ENCODE data around the gene PTPRT.
"Not testable (repeated sequence)": the region's sequence is repeated elsewhere in the genome, so short reads cannot be mapped to it uniquely, and the experiment has no call there.

PTPRT gene

DNA sequence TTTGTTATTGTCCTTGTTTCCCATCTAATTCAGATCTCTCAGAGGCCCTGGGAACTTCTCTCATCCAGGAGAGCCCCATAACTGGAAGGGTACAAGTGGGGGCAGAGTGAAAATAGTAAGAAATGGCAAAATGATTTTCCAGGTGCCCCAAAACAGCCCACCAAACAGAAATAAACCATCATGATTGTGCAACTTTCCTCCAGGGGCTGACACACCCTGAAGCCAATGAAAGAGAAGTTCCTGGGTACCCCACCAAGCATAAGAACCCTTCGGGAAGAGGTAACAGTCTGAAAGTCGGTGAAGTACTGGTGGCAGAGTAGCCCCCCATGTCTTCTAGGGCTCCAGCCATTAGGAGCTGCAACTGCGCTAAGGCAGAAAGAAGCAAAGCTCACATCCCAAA lies 282.0 kb downstream of the PTPRT start:
- no peaks in the 10 kb centered on the region for H3K36me3 ChIP-seq
- H3K9me3 ChIP-seq = no peaks in the 10 kb centered on the region
- TF ChIP-seq, protein P1, sequence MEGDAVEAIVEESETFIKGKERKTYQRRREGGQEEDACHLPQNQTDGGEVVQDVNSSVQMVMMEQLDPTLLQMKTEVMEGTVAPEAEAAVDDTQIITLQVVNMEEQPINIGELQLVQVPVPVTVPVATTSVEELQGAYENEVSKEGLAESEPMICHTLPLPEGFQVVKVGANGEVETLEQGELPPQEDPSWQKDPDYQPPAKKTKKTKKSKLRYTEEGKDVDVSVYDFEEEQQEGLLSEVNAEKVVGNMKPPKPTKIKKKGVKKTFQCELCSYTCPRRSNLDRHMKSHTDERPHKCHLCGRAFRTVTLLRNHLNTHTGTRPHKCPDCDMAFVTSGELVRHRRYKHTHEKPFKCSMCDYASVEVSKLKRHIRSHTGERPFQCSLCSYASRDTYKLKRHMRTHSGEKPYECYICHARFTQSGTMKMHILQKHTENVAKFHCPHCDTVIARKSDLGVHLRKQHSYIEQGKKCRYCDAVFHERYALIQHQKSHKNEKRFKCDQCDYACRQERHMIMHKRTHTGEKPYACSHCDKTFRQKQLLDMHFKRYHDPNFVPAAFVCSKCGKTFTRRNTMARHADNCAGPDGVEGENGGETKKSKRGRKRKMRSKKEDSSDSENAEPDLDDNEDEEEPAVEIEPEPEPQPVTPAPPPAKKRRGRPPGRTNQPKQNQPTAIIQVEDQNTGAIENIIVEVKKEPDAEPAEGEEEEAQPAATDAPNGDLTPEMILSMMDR (IDR thresholded peaks at IDR 0.05) = no peak
- H3K4me3 ChIP-seq (ENCODE audit: low read depth in 1 of 2, low read length in 1 of 2) = no peak overlapping the region
- no peaks in the 10 kb centered on the region for H3K27me3 ChIP-seq
- no peak overlapping the region for H3K27ac ChIP-seq
- no peaks in the 10 kb centered on the region for H3K4me1 ChIP-seq (ENCODE audit: control insufficient read depth in 1 of 2, insufficient read depth in 1 of 2, low read depth in 1 of 2, low read length in 1 of 2)

DNA sequence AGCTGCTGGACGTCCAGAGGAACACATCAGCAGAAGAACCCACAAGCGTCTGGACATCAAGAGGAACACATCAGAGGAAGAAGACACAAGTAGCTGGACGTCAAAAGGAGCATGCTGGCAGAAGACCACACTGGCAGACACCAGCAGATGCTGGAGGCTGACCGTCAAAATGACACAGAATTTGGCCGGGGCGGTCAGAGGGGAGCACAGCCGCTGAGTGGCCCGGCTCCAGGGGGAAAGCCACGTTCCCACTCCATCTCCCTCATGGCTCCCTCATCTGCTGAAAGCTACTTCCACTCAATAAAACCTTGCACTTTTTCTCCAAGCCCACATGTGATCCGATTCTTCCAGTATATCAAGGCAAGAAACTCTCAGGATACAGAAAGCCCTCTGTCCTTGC lies 283.6 kb downstream of the PTPRT start:
- Histone ChIP-seq H3K9me3 (no peaks in the 10 kb centered on the region), H3K4me1 (ENCODE audit: control insufficient read depth in 1 of 2, insufficient read depth in 1 of 2, low read depth in 1 of 2, low read length in 1 of 2) (no peaks in the 10 kb centered on the region), H3K4me3 (ENCODE audit: low read depth in 1 of 2, low read length in 1 of 2) (no peak overlapping the region), H3K36me3 (no peaks in the 10 kb centered on the region), H3K27me3 (no peaks in the 10 kb centered on the region), H3K27ac (no peak overlapping the region)
- TF ChIP-seq, protein P1 (IDR thresholded peaks at IDR 0.05) = no peak

GRCh38 chr20:42902509-42902908 lies 287.2 kb downstream of the PTPRT start:
- no peak overlapping the region for H3K4me3 ChIP-seq (ENCODE audit: low read depth in 1 of 2, low read length in 1 of 2)
- TF ChIP-seq, protein P1 (IDR thresholded peaks at IDR 0.05) = no peak
- no peaks in the 10 kb centered on the region for H3K4me1 ChIP-seq (ENCODE audit: control insufficient read depth in 1 of 2, insufficient read depth in 1 of 2, low read depth in 1 of 2, low read length in 1 of 2)
- no peak overlapping the region for H3K27ac ChIP-seq
- no peaks in the 10 kb centered on the region for H3K9me3 ChIP-seq
- no peaks in the 10 kb centered on the region for H3K36me3 ChIP-seq
- H3K27me3 ChIP-seq = no peaks in the 10 kb centered on the region

DNA sequence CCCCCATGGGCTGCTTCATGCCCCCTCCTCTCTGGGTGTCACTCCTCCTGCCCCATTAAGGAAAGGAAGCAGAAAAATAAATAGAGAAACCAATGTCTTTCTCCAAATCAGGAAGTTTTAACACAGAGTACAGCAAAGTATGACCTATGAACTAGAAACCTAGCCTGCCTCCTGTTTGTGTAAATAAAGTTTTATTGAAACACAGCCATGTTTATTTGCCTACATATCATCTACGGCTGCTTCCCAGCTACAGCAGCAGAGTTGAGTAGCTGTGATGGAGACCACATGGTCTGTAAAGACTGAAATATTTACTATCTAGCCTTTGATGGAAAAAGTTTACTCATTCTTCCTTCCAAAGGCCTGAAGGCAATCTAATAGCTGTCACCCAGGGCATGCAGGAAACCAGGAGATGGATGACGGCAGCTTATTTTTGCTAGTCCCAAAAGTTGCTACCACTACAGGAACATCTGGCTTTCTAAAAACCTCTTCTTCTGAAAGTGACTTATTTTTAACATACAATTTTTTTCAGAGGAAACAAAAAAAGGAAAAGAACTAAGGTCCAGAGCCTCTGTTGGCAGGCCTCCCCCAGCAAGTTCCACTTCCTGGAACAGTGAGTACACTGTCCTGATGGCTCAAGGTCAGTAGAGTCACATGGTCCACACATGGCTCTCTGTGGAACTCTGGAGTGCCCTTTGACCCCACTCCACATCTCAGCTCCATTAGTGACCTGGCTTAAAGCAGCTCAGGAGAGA lies 287.8 kb downstream of the PTPRT start:
- TF ChIP-seq, protein P1 (IDR thresholded peaks at IDR 0.05) = no peak
- Histone ChIP-seq H3K9me3 (no peaks in the 10 kb centered on the region), H3K36me3 (no peaks in the 10 kb centered on the region), H3K4me3 (ENCODE audit: low read depth in 1 of 2, low read length in 1 of 2) (no peak overlapping the region), H3K4me1 (ENCODE audit: control insufficient read depth in 1 of 2, insufficient read depth in 1 of 2, low read depth in 1 of 2, low read length in 1 of 2) (no peaks in the 10 kb centered on the region), H3K27ac (no peak overlapping the region), H3K27me3 (no peaks in the 10 kb centered on the region)

DNA sequence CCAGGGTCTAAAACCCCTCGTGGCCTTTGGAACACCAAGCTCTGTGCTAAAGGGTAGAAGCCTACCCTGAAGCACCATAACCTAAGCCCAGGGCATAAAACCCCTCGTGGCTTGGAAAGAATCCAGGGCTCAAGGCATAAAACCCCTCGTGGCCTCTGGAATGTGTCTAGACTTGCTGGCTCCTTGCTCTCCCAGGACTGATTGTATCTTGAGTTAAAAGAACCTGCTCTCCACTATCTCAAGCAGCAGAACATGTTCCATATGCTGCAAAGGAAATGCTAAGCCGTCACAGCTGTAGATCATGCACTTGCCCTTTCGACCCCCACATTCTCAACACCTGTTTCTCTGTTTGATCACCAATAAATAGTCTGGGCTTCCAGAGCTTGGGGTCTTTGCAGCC lies 288.9 kb downstream of the PTPRT start:
- not testable (repeated sequence) for H3K27me3 ChIP-seq; H3K9me3 ChIP-seq; H3K27ac ChIP-seq; H3K36me3 ChIP-seq; H3K4me3 ChIP-seq (ENCODE audit: low read depth in 1 of 2, low read length in 1 of 2); H3K4me1 ChIP-seq (ENCODE audit: control insufficient read depth in 1 of 2, insufficient read depth in 1 of 2, low read depth in 1 of 2, low read length in 1 of 2)

- no peak overlapping the region for H3K4me3 ChIP-seq (ENCODE audit: low read depth in 1 of 2, low read length in 1 of 2)
Measured at GRCh38 chr20:42895020-42895419, 294.7 kb downstream of the PTPRT start.

More at GRCh38 chr20:42895020-42895419, 294.7 kb downstream of the PTPRT start:
- Histone ChIP-seq H3K27me3 (no peaks in the 10 kb centered on the region), H3K27ac (no peak overlapping the region), H3K4me1 (ENCODE audit: control insufficient read depth in 1 of 2, insufficient read depth in 1 of 2, low read depth in 1 of 2, low read length in 1 of 2) (no peaks in the 10 kb centered on the region), H3K9me3 (no peaks in the 10 kb centered on the region), H3K36me3 (no peaks in the 10 kb centered on the region)
- TF ChIP-seq, protein P1 (IDR thresholded peaks at IDR 0.05) = no peak

Data from neutrophil (primary cell).